Hepatocyte (in vitro differentiated cells): Measurements from ENCODE around the gene GATA6.

Source experiments
- EZH2 ChIP-seq: fragments of 200-600 bp; sonication (generic); IDR thresholded peaks from 2 replicates; pipeline ENCODE4 v1.6.1; 2016; ENCODE audit warnings: antibody characterized with exemption, mild to moderate bottlenecking, borderline replicate concordance
- TF ChIP-seq, protein P1 (sequence below): fragments of 200-600 bp; sonication (generic); IDR thresholded peaks from 2 replicates; pipeline ENCODE4 v1.5.1; 2016; ENCODE audit warnings: antibody characterized with exemption, mild to moderate bottlenecking; ENCODE audit not compliant: poor library complexity

DNA sequence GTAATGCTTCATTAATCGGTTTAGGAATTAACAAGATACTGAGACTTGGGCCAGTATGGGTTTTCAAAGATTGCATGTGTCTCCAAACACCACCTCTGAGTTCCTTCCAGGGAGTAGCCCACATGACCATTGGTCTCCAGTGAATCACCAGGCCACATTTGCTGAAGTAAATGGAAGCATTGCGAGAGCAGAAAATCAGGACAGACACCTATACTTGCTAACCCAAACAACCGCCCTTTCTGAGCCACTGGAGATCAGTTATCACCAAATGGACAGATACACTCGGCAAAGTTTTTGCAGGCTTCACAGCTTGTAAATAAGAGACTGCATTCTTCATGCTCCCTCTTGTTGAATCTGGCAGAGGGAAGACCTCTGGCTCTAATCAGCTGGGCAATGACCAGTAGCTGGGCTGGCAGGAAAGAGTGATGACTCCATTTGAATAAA lies 40.9 kb downstream of the GATA6 start:
- no peak for TF ChIP-seq EZH2
- TF ChIP-seq, protein P1, sequence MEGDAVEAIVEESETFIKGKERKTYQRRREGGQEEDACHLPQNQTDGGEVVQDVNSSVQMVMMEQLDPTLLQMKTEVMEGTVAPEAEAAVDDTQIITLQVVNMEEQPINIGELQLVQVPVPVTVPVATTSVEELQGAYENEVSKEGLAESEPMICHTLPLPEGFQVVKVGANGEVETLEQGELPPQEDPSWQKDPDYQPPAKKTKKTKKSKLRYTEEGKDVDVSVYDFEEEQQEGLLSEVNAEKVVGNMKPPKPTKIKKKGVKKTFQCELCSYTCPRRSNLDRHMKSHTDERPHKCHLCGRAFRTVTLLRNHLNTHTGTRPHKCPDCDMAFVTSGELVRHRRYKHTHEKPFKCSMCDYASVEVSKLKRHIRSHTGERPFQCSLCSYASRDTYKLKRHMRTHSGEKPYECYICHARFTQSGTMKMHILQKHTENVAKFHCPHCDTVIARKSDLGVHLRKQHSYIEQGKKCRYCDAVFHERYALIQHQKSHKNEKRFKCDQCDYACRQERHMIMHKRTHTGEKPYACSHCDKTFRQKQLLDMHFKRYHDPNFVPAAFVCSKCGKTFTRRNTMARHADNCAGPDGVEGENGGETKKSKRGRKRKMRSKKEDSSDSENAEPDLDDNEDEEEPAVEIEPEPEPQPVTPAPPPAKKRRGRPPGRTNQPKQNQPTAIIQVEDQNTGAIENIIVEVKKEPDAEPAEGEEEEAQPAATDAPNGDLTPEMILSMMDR = no peak
